HG03354 (cell line): ENCODE data around the gene IL20.

Source experiments
- ATAC-seq: cut with Tn5 transposase; IDR thresholded peaks from one replicate; pipeline ENCODE4 v1.9.1; 2021; ENCODE audit warnings: mild to moderate bottlenecking; ENCODE audit not compliant: unreplicated experiment, poor library complexity, severe bottlenecking

Gene IL20

GRCh38 chr1:206898089-206898914, 32.9 kb downstream of the IL20 start:
- ATAC-seq = no peak

GRCh38 chr1:206898915-206899431, 33.5 kb downstream of the IL20 start:
- ATAC-seq = no peak

GRCh38 chr1:206899717-206900116, 34.3 kb downstream of the IL20 start:
- no peak for ATAC-seq

GRCh38 chr1:206900149-206900548, 34.7 kb downstream of the IL20 start:
- no peak for ATAC-seq

GRCh38 chr1:206901944-206902343, 36.5 kb downstream of the IL20 start:
- ATAC-seq = no peak

- ATAC-seq = no peak
Measured at GRCh38 chr1:206902702-206903101, 37.3 kb downstream of the IL20 start.

- no peak for ATAC-seq
Measured at GRCh38 chr1:206903687-206904086, 38.3 kb downstream of the IL20 start.

- no peak for ATAC-seq
Measured at GRCh38 chr1:206904423-206905142, 39.2 kb downstream of the IL20 start.

- peak; percentile 84 for ATAC-seq
Measured at GRCh38 chr1:206905295-206906164, 40.1 kb downstream of the IL20 start.

GRCh38 chr1:206907304-206907991, 42.0 kb downstream of the IL20 start:
- no peak for ATAC-seq

- ATAC-seq = no peak
Measured at GRCh38 chr1:206908038-206908437, 42.6 kb downstream of the IL20 start.

- no peak for ATAC-seq
Measured at GRCh38 chr1:206909161-206909882, 43.9 kb downstream of the IL20 start.

GRCh38 chr1:206909883-206910318, 44.5 kb downstream of the IL20 start:
- no peak for ATAC-seq

GRCh38 chr1:206911064-206911663, 45.7 kb downstream of the IL20 start:
- no peak for ATAC-seq

GRCh38 chr1:206912445-206913095, 47.1 kb downstream of the IL20 start:
- no peak for ATAC-seq

GRCh38 chr1:206913766-206914537, 48.5 kb downstream of the IL20 start:
- no peak for ATAC-seq

GRCh38 chr1:206915030-206915735, 49.8 kb downstream of the IL20 start:
- no peak for ATAC-seq
